Body of pancreas (tissue), 4 donors: Measurements from ENCODE around the gene TMEM94. TPM values are rescaled to one million over a fixed set of nuclear protein-coding genes. Genes with fewer than 3 reads are reported as not detected.
A peak's percentile ranks its signal among the peaks of the same experiment; 100 is the strongest.

Experiments
- ATAC-seq: fragments of 150-250 bp; one replicate; pipeline ENCODE4 v1.9.1; 2016
- DNase-seq, 4 donors: peaks; one replicate each; pipeline ENCODE4 v3.0.0-alpha.2; 2019
- H3K27ac ChIP-seq, 4 donors: fragments of 200-600 bp; sonication (generic); 1 replicate in 3 of 4; 2 replicates in 1 of 4; pipeline versions ENCODE4 v1.5.1 to v1.6.1; 2016 to 2019; ENCODE audit warnings: mild to moderate bottlenecking in 1 of 4, mixed read lengths in 1 of 4, moderate library complexity in 1 of 4
- H3K27me3 ChIP-seq, 2 donors: fragments of 200-600 bp; sonication (generic); one replicate each; pipeline ENCODE4 v1.6.0; 2016; ENCODE audit warnings: mild to moderate bottlenecking in 1 of 2
- H3K36me3 ChIP-seq, 2 donors: fragments of 200-600 bp; sonication (generic); replicated peaks in 1 of 2; 2 replicates each; pipeline ENCODE4 v1.5.1; 2016; ENCODE audit warnings: low read depth in 2 of 2; ENCODE audit not compliant: insufficient read depth in 1 of 2
- H3K4me1 ChIP-seq: fragments of 200-600 bp; sonication (generic); one replicate; pipeline ENCODE4 v1.6.0; 2016
- H3K4me3 ChIP-seq, 2 donors: fragments of 200-600 bp; sonication (generic); 1 replicate in 1 of 2; 2 replicates in 1 of 2; pipeline ENCODE4 v1.5.1; 2016 to 2019
- H3K9me3 ChIP-seq, 3 donors: fragments of 200-600 bp; sonication (generic); 1 replicate in 2 of 3; 2 replicates in 1 of 3; pipeline ENCODE4 v1.5.1; 2016
- POLR2A ChIP-seq, 3 donors: fragments of 450-650 bp; IDR thresholded peaks; one replicate each; pipeline ENCODE4 v1.6.1; 2016; ENCODE audit warnings: antibody characterized with exemption in 3 of 3, mild to moderate bottlenecking in 2 of 3
- WGBS, 2 donors: methylation state at CpG; one replicate each; pipeline ENCODE4 v1.1.5; 2017; 5-methylcytosine and 5-hydroxymethylcytosine counted together
- intact Hi-C: fragments of 100-400 bp; cut with DNase I; formaldehyde crosslinking; loops from one replicate; pipeline ENCODE4 v1.15.1; 2023
- microRNA-seq, 2 donors: library from miRNA; unstranded; fragments of <30 nt; microRNA quantifications; one replicate each; pipeline ENCODE4, GENCODE V29; 2016; ENCODE audit warnings: borderline number of aligned reads in 2 of 2, borderline replicate concordance in 2 of 2
- small RNA-seq: library from RNA; depleted of rRNA; stranded (forward); fragments of <200 nt; gene quantifications from one replicate; pipeline ENCODE3, GENCODE V24; 2016
- total RNA-seq, 2 donors: library from RNA; depleted of rRNA; stranded (reverse); fragments of >200 nt; gene quantifications; one replicate each; pipeline ENCODE4 v1.1.0, GENCODE V29; 2016
- TF ChIP-seq, protein P1 (sequence below), 7 experiments: fragments of 450-650 bp in 4 of 7; fragments of 200-600 bp in 3 of 7; sonication (generic) in 3 of 7; IDR thresholded peaks; one replicate each; pipeline ENCODE4 v1.5.1; 2016 to 2019; ENCODE audit warnings: antibody characterized with exemption in 7 of 7

The TMEM94 gene
- total RNA-seq, 2 donors from 2014 or later, result 27.2 to 145 TPM

DNA sequence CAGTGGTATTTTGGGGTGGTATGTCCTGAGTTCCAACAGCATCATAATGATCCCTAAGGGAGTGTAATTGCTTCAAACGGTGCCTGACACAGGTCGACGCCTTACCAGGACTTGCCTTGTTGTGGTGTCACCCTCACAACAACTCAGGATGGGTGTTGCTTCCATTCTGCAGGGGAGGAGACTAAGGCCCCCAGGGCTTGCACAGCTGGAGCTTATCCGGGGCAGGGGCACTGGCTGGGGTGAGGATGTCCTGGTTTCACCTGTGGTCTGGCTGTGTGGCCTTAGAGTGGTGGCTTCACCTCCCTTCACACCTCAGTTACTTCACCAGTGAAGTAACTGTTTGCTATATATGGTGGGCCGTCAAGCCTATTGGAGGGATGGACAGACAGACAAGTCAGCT is 92.4 kb downstream of the TMEM94 start:
- H3K27me3 ChIP-seq, result no peaks in the 10 kb centered on the region
- peak overlapping the region; percentile 97 to 100 (median 98) for H3K27ac ChIP-seq
- no peaks in the 10 kb centered on the region for H3K9me3 ChIP-seq
- 65 to 75% methylated on average over 4 to 5 of the region's 5 CpGs for WGBS, 2 donors
- ATAC-seq, result no peak
- intact Hi-C loops, result no loop called here
- H3K36me3 ChIP-seq, result no peaks in the 10 kb centered on the region
- DNase-seq, result no peak
- H3K4me1 ChIP-seq, result peaks cover 83% of the 10 kb centered on the region
- TF ChIP-seq, protein P1, sequence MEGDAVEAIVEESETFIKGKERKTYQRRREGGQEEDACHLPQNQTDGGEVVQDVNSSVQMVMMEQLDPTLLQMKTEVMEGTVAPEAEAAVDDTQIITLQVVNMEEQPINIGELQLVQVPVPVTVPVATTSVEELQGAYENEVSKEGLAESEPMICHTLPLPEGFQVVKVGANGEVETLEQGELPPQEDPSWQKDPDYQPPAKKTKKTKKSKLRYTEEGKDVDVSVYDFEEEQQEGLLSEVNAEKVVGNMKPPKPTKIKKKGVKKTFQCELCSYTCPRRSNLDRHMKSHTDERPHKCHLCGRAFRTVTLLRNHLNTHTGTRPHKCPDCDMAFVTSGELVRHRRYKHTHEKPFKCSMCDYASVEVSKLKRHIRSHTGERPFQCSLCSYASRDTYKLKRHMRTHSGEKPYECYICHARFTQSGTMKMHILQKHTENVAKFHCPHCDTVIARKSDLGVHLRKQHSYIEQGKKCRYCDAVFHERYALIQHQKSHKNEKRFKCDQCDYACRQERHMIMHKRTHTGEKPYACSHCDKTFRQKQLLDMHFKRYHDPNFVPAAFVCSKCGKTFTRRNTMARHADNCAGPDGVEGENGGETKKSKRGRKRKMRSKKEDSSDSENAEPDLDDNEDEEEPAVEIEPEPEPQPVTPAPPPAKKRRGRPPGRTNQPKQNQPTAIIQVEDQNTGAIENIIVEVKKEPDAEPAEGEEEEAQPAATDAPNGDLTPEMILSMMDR (IDR thresholded peaks at IDR 0.05), result no peak
- TF ChIP-seq POLR2A (IDR thresholded peaks at IDR 0.05), result no peak
- no peak overlapping the region for H3K4me3 ChIP-seq

Small RNA genes within 50 kb of the gene (microRNA-seq; reads per million reads assigned to microRNA genes)
- 0 reads per million in 2 donors for gene MIR6785

Small RNA genes within 50 kb of the gene (small RNA-seq; reads per million reads assigned to genes)
- gene RF00019, result not detected
- gene RNU6-938P, result not detected

Other genes starting within 250 kb of the TMEM94 start
- gene GGA3, start 195.0 kb upstream of the TMEM94 start, total RNA-seq, result 10 to 100 TPM; 13.5 to 24.1 TPM
- gene MRPS7, start 194.8 kb upstream of the TMEM94 start, total RNA-seq, result 10 to 100 TPM; 13.7 to 25.4 TPM
- gene MIF4GD, start 185.4 kb upstream of the TMEM94 start, total RNA-seq, result 10 to 100 TPM; 20.5 to 26.4 TPM
- gene SLC25A19, start 167.2 kb upstream of the TMEM94 start, total RNA-seq, result 1 to 10 TPM; 7.6 to 8.3 TPM
- 100 to 1,000 TPM in 1 of 2 donors, 10 to 100 TPM in 1; 51.9 to 118 TPM for gene GRB2, start 51.0 kb upstream of the TMEM94 start, total RNA-seq
- 10 to 100 TPM in 1 of 2 donors, 1 to 10 TPM in 1; 9.1 to 16.2 TPM for gene CASKIN2, start 58.9 kb downstream of the TMEM94 start, total RNA-seq
- 100 to 1,000 TPM in 1 of 2 donors, 10 to 100 TPM in 1; 63.8 to 123 TPM for gene TSEN54, start 59.9 kb downstream of the TMEM94 start, total RNA-seq
- gene LLGL2, start 69.1 kb downstream of the TMEM94 start, total RNA-seq, result 100 to 1,000 TPM; 113 to 251 TPM
- gene MYO15B, start 131.2 kb downstream of the TMEM94 start, total RNA-seq, result 100 to 1,000 TPM in 1 of 2 donors, 10 to 100 TPM in 1; 61.2 to 183 TPM
- gene SMIM5, start 176.8 kb downstream of the TMEM94 start, total RNA-seq, result 1 to 10 TPM; 3.3 to 5.2 TPM
- gene RECQL5, start 210.5 kb downstream of the TMEM94 start, total RNA-seq, result 10 to 100 TPM in 1 of 2 donors, 1 to 10 TPM in 1; 8.6 to 38.6 TPM
- gene SAP30BP, start 210.7 kb downstream of the TMEM94 start, total RNA-seq, result 10 to 100 TPM; 47.2 to 73.8 TPM